ENCODE measurements around the gene CIAO2B.

The CIAO2B gene

DNA sequence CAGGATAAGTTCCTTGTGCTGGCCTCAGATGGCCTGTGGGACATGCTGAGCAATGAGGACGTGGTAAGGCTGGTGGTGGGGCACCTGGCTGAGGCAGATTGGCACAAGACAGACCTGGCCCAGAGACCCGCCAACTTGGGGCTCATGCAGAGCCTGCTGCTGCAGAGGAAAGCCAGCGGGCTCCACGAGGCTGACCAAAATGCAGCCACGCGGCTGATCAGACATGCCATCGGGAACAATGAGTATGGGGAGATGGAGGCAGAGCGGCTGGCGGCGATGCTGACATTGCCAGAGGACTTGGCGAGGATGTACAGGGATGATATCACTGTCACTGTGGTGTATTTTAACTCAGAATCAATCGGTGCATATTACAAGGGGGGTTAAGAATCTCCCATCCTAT lies 48.7 kb downstream of the CIAO2B start:
- no peak for DNase-seq (ENCODE audit: low read depth)

DNA sequence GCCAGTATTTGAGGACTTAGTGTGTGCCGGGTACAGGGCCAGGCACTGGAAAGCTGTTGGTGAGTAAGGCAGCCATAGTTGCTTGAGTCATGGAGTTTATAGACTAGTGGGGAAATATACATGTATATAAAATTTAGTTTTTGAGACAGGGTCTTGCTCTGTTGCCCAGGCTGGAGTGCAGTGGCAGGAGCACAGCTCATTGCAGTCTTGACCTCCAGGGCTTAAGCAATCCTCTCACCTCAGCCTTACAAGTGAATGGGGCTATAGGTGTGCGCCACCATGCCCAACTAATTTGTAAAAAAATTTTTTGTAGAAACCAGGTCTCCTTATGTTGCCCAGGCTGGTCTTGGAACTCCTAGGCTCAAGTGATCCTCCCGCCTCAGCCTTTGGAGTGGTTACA lies 51.5 kb downstream of the CIAO2B start:
- DNase-seq (ENCODE audit: low read depth), result no peak
